GM03348 (cell line): Measurements from ENCODE around the gene C4orf50.
"Not testable (repeated sequence)": the region's sequence is repeated elsewhere in the genome, so short reads cannot be mapped to it uniquely, and the experiment has no call there.

Experiments used
- DNase-seq: peaks from one replicate; pipeline ENCODE4 v3.0.0; 2012; ENCODE audit warnings: low spot score

Gene C4orf50

DNA sequence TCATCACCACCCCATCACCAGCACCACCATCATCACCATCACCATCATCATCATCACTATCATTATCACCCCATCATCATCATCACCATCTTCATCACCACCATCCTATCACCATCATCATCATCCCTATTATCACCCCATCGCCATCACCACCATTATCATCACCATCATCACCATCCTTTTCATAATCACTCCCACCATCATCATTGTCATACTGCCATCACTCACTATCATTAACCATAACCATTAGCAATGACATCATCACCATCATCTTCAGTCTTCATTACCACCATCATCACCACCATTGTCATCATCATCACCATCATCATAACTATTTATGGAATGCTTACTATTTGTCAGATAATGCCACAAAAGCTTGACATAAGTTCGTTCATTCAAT lies 161.0 kb downstream of the C4orf50 start:
- DNase-seq: no peak

DNA sequence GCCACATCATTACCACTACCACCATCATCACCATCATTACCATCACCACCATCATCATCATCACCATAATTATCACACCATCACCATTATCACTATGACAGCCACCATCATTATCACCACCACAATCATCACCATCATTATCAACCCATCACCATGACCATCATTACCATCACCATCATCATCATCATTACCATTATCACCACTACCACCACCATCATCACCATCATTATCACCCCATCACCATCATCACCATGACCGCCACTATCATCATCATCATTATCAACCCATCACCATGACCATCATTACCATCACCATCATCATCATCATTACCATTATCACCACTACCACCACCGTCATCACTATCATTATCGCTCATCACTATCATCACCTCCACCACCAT lies 161.9 kb downstream of the C4orf50 start:
- not testable (repeated sequence) for DNase-seq

DNA sequence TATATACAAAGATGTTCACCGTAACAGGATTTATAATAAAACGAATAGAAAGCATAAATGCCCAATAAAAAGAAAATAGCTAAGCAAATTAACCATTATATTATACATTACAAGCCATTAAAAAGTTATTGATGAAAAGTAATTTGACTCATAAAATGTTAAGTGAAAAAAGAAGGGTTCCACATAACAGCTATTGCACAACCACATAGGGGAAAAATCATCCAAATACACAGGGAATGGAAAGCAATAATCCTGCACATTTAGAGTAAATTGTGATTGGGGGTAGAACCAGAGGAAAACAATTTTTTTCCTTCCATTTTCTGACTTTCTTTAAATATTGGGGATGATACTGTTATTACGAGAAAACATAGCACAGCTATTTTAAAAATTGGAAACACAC lies 163.3 kb downstream of the C4orf50 start:
- DNase-seq: no peak

DNA sequence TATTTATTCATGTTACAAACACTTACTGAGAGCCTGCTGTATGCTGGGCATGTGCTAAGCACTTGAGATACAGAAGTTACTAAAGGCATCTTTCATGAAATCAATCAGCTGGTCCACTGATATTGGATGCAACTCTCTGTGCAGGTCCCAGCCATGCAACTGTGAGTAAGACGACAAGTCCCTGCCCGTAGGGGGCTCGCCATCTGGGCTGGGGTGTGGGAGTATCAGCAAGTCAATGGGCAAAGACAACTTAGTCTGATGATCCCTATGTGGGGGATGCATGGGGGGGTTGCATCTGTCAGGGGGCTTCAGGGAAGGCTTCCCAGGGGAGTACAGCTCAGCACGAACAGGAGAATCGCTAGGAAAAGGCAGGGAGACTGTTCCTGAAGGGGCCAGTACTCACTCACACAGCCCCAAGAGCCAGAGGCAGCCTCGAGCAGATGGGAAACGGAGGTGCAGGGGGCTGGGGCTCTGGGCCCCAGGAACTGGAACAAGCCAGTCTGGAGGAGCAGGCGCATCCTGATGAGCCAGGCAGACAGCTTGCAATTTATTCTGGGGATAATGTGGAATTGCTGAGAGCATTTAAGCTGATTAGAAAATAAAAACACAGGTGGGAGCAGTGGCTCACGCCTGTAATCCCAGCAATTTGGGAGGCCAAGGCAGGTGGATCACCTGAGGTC lies 165.6 kb downstream of the C4orf50 start:
- no peak for DNase-seq

DNA sequence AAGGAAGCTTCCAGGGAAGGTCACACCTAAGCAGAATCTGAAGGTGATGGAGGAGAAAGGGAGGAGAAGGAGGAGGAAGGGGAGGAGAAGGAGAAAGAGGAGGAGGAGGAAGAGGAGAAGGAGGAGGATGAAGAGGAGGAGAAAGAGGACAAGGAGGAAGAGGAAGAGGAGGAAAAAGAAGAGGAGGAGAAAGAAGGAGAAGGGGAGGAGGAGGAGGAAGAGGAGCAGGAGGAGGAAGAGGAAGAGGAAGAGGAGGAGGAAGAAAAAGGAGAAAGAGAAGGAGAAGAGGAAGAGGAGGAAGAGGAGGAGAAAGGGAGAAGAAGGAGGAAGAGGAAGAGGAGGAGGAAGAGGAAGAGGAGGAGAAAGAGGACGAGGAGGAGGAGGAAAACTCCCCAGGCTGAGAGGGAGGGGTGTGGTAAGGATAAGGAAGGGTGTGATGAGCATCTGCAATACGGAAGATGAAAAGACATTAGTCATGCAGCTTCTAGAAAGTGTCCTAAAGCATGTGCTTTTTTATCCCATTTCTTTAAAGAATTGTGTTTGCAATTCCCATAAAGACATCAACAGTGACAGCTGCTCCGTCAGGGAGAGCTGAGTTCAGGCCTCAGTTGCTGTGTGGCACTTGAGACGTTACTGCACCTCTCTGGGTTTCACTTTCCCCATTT lies 166.5 kb downstream of the C4orf50 start:
- DNase-seq: no peak
